OCI-LY7 (cell line): ENCODE data around the gene FAM193A. TPM values are rescaled to one million over a fixed set of nuclear protein-coding genes. Genes with fewer than 3 reads are reported as not detected.

Experiments used
- BruUV-seq: library from RNA; stranded (reverse); fragments of 400-500 nt; replicated peaks from 2 replicates; lab custom pipeline; 2021; lab: Mats Ljungman, UMichigan
- CTCF ChIA-PET: fragments of 300-600 bp; sonication (Branson Sonifier 250); formaldehyde crosslinking; loops from one replicate; lab custom pipeline; 2022; ENCODE audit warnings: antibody characterized with exemption; ENCODE audit not compliant: unreplicated experiment; lab: Charles Lee
- POLR2A ChIA-PET: fragments of 300-600 bp; sonication (Branson Sonifier 250); formaldehyde crosslinking; loops from one replicate; lab custom pipeline; 2022; ENCODE audit warnings: antibody characterized with exemption; lab: Charles Lee
- DNase-seq: peaks from one replicate; pipeline ENCODE4 v3.0.0-alpha.2; 2015; ENCODE audit warnings: low spot score
- H2AFZ ChIP-seq: fragments of 200-600 bp; sonication (generic), shearing (Covaris generic); 2 replicates; pipeline ENCODE4 v1.6.1; 2014; ENCODE audit warnings: mild to moderate bottlenecking, antibody characterized with exemption, low read length, moderate library complexity
- H3K27ac ChIP-seq: fragments of 200-600 bp; sonication (generic); 2 replicates; pipeline ENCODE4 v1.5.1; 2014; ENCODE audit warnings: mixed run types, low read depth, mild to moderate bottlenecking, moderate library complexity, low read length, inconsistent platforms; ENCODE audit not compliant: poor library complexity, severe bottlenecking
- H3K36me3 ChIP-seq: fragments of 200-600 bp; sonication (generic); 2 replicates; pipeline ENCODE4 v1.6.1; 2014; ENCODE audit warnings: mild to moderate bottlenecking, antibody characterized with exemption, low read length, moderate library complexity, mixed read lengths; ENCODE audit not compliant: insufficient read depth
- H3K4me1 ChIP-seq: fragments of 200-600 bp; sonication (generic); 2 replicates; pipeline ENCODE4 v1.5.1; 2014; ENCODE audit warnings: mild to moderate bottlenecking, low read length; ENCODE audit not compliant: insufficient read depth, poor library complexity, severe bottlenecking
- H3K4me2 ChIP-seq: fragments of 200-600 bp; sonication (generic); 2 replicates; pipeline ENCODE4 v1.6.1; 2014; ENCODE audit warnings: mild to moderate bottlenecking, low read length
- H3K4me3 ChIP-seq: fragments of 200-600 bp; sonication (generic); 2 replicates; pipeline ENCODE4 v1.5.1; 2014; ENCODE audit warnings: mild to moderate bottlenecking, low read depth, low read length; ENCODE audit not compliant: poor library complexity, severe bottlenecking
- H3K79me2 ChIP-seq: fragments of 200-600 bp; sonication (generic); 2 replicates; pipeline ENCODE4 v1.6.1; 2016; ENCODE audit warnings: low read depth, mild to moderate bottlenecking, low read length, moderate library complexity, mixed read lengths; ENCODE audit not compliant: insufficient read depth
- H3K9me2 ChIP-seq: fragments of 200-600 bp; sonication (generic); 2 replicates; pipeline ENCODE4 v1.6.1; 2016; ENCODE audit warnings: mild to moderate bottlenecking, low read length, mixed read lengths; ENCODE audit not compliant: insufficient read depth
- H3K9me3 ChIP-seq: fragments of 200-600 bp; sonication (generic); 2 replicates; pipeline ENCODE4 v1.6.1; 2014; ENCODE audit warnings: mild to moderate bottlenecking, mixed run types, low read length, mixed read lengths
- H4K20me1 ChIP-seq: fragments of 200-600 bp; sonication (generic); 2 replicates; pipeline ENCODE4 v1.6.1; 2014; ENCODE audit warnings: mild to moderate bottlenecking, antibody characterized with exemption, low read length, moderate library complexity, mixed read lengths; ENCODE audit not compliant: insufficient read depth
- CTCF ChIP-seq: fragments of 200-600 bp; sonication (generic); conservative IDR thresholded peaks from 2 replicates; pipeline ENCODE4 v1.5.1; 2014; ENCODE audit warnings: mild to moderate bottlenecking, antibody characterized with exemption, low read length, moderate library complexity, mixed read lengths
- EZH2phosphoT487 ChIP-seq: fragments of 200-600 bp; sonication (generic); IDR thresholded peaks from 2 replicates; pipeline ENCODE4 v1.6.1; 2018; ENCODE audit warnings: low read depth, borderline replicate concordance, mild to moderate bottlenecking, mixed run types, antibody characterized with exemption, low read length, moderate library complexity, mixed read lengths
- intact Hi-C: fragments of 100-400 bp; cut with micrococcal nuclease; formaldehyde crosslinking; loops from one replicate; pipeline ENCODE4 v1.10.0; 2022; ENCODE audit not compliant: unreplicated experiment
- total RNA-seq, 2 experiments: library from RNA; depleted of rRNA in 1 of 2; stranded (reverse); fragments of >200 nt in 1 of 2; shearing (Covaris generic) in 1 of 2; gene quantifications; 2 replicates each; pipeline ENCODE4 v1.2.3, GENCODE V29; 2014 to 2022

Gene FAM193A
- total RNA-seq, 2 experiments from 2014 or later = 17.8 to 36.7 TPM

GRCh38 chr4:2534904-2535375 lies 1.5 kb upstream of the FAM193A start:
- Histone ChIP-seq H3K27ac (peak overlapping the region; percentile 68), H2AFZ (peak overlapping the region; percentile 91; the same call in 1 of the 2 replicates), H4K20me1 (peaks cover 6% of the 10 kb centered on the region; the same call in 1 of the 2 replicates), H3K4me3 (peak overlapping the region; percentile 93), H3K79me2 (peaks cover 30% of the 10 kb centered on the region), H3K36me3 (peaks cover 11% of the 10 kb centered on the region; the same call in 1 of the 2 replicates), H3K4me1 (peaks cover 15% of the 10 kb centered on the region), H3K9me2 (no peaks in the 10 kb centered on the region), H3K9me3 (no peaks in the 10 kb centered on the region), H3K4me2 (peak overlapping the region; percentile 75)
- ChIA-PET CTCF (no interaction called here), POLR2A (interaction anchor here (2.0 kb wide), 1 partner anchor 67 kb away, joined by 11 read pairs; the partner anchor contains the start of gene RNF4)
- no TSS peak for BruUV-seq
- intact Hi-C loops = loop anchor here (1.0 kb wide), 1 partner anchor 94 kb away; no protein-coding TSS in a partner anchor
- DNase-seq = no peak
- TF ChIP-seq CTCF = no peak
- no peak for TF ChIP-seq EZH2phosphoT487

- POLR2A ChIA-PET = interaction anchor here (0.6 to 2.0 kb wide), 4 partner anchors 14 to 67 kb away, joined by 3 to 11 read pairs (median 4); partner anchors contain the start of gene RNF4
- Histone ChIP-seq H3K36me3 (peaks cover 11% of the 10 kb centered on the region; the same call in 1 of the 2 replicates), H3K9me2 (no peaks in the 10 kb centered on the region), H3K79me2 (peaks cover 35% of the 10 kb centered on the region), H3K4me1 (peaks cover 15% of the 10 kb centered on the region), H3K4me2 (peak overlapping the region; percentile 75), H3K27ac (peak overlapping the region; percentile 68), H3K9me3 (no peaks in the 10 kb centered on the region), H4K20me1 (peaks cover 6% of the 10 kb centered on the region; the same call in 1 of the 2 replicates), H3K4me3 (peak overlapping the region; percentile 93), H2AFZ (peak overlapping the region; percentile 91)
- TF ChIP-seq CTCF (peak; percentile 67), EZH2phosphoT487 (no peak)
- DNase-seq = peak; percentile 84
- intact Hi-C loops = loop anchor here (1.0 to 2.0 kb wide), 5 partner anchors 67 to 419 kb away; partner anchors contain the start of genes HAUS3 and POLN
- TSS peak; percentile 69 for BruUV-seq
- CTCF ChIA-PET = interaction anchor here (0.6 to 1.0 kb wide), 2 partner anchors 68 to 220 kb away, joined by 3 read pairs; no protein-coding TSS in a partner anchor
These were observed 863 bp upstream of the FAM193A start for GRCh38 chr4:2535376-2536192.
